ENCODE data around the gene TXNRD1.
"Not testable (repeated sequence)": the region's sequence is repeated elsewhere in the genome, so short reads cannot be mapped to it uniquely, and the experiment has no call there.

TXNRD1 gene

DNA sequence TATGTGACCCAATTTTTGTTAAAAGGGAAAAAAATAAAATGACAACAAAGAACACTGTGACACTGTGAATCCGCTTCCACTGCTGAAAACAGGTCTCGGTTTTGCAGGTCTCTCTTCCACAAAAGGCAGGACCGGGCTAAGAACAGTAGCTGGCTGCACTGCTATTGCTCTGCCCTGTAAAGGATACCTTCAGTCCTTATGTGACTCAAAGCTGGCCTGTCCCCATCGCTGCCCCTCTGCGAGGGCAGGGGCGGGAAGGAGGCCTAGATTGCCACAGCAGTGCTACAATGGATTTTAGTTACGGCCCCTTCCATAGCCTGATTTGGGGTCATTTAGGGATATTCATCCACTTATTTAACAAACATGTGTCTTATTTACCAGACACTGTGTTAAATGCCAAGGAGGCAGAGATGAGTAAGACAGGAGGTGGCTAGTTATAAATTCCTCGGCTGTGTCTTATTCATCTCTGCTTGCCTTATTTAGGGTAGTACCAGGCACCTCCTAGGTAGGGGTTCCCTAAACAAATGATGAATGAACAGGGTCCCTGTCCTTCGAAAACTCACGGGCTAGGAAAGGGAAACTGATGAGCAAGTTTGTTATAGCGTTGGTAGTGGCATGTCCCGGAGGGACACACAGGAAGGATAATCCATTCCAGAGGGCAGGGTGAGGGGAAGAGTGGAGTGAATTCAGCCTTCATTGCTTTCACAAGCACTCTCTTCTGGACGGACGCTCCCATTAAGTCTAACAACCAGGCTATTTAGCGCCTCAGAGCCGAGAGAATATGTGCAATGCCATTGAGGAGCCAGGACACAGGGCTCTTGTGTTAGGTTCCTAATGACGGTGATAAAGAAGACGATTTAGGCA is 161.3 kb downstream of the TXNRD1 start:
- DNase-seq = no peak

DNA sequence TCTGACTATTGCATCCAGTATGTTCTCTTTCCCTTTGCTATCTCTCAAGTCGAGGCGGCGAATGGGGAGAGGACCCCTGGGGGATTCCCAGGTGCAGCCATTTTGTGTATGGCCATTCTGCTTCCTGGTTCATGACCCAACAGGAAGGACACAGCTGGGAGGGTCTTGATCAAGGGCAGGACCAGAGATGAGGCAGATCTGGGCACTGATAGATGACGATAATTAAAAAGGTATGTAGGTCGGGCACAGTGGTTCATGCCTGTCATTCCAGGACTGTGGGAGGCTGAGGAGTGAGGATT is 161.9 kb downstream of the TXNRD1 start:
- no peak for DNase-seq

GRCh38 chr12:104378427-104378826 is 162.8 kb downstream of the TXNRD1 start:
- no peak for DNase-seq

DNA sequence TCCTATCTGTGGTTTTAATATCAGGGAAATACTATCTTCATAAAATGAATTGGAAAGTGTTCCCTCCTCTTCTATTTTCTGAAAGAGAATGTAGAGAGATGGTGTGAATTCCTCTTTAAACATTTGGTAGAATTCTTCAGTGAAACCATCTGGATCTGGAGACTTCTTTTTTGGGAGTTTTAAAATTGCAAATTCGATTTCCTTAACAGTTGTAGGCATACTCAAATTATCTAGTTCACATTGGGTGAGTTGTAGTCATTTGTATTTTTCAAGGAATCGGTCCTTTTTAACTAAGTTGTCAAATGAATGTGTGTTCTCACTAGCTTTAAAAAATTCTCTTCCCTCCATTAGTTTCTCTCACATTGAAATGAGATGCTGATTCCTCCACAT is 165.8 kb downstream of the TXNRD1 start:
- DNase-seq = no peak

DNA sequence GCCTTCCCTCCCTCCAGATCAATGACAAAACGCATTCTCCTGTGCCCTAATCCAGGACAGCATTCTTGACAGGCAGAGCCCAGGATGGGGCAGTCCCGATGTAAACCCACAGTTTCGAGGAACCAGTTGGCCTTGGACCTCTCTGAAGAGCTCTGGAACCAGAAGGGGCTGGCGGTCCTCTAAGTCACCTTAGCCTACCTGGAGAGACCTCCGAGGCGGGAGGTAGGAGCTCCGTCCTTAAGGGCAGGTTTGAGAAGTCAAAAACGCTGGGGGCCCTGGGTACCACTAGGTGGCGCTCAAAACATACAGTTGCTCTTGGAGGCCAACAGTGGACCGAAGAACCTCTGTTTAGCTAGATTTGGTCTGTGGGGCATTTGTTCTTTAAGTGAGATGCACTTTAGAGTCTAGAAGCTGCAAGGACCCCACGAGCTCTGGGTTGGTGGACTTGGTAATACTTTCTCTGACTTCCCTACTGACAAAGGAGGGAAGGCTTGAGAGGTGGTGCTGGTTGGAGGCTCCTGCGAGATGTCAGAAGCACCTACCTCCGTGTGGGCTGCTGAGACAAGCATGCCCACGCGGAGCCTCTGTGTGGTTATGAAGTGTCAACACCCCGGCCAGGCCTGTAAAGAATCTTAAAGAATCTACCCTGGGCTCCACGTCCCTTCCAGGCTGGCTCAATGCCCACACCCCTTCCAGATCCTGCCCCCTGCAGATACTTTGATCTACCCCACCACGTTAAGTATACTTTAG is 166.3 kb downstream of the TXNRD1 start:
- peak; percentile 84 for DNase-seq

DNA sequence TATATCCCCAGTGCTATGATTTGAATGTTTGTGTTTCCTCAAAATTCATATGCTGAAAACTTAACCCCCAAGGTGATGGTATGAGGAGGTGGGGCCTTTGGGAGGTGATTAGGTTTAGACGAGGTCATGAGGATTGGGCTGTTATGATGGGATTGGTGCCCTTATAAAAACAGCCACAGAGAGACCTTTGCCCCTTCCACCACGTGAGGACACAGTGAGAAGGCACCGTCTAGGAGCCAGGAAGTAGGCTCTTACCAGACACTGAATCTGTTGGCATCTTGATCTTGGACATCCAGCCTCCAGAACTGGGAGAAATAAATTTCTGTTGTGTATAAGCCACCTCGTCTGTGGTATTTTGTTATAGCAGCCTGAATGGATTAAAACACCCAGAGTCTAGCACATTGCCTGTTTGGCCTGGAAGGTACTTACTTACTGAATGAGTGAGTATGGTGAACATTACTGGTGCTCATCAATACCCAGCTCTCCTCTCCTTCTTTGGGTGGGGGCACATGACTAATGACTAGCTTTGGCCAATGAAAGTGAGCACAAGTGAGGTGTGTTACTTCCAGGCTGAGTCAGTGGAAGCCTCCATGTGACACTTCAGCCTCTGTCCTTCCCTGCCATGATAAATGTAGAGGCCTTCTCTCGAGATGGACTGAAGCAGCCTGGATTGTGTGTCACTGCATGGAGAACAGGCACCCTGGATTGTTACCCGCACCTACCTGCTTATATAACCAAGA is 168.7 kb downstream of the TXNRD1 start:
- no peak for DNase-seq

DNA sequence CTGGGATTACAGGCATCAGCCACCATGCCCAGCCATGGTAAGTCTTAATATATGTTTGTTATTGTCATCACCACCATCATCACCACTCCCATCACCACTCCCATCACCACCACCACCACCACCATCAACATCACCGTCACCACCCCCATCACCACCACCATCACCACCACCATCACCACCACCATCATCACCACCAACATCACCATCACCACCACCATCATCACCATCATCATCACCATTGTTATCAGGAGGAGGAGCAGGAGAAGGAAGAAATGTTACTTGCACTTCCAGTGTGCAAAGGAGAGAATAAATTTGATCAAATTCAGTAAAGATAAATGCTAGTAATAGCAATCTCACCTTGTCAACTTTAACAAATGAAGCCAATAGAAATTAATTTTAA is 169.9 kb downstream of the TXNRD1 start:
- DNase-seq = no peak

- DNase-seq = no peak
Observed at GRCh38 chr12:104386461-104386860, 170.9 kb downstream of the TXNRD1 start.

DNA sequence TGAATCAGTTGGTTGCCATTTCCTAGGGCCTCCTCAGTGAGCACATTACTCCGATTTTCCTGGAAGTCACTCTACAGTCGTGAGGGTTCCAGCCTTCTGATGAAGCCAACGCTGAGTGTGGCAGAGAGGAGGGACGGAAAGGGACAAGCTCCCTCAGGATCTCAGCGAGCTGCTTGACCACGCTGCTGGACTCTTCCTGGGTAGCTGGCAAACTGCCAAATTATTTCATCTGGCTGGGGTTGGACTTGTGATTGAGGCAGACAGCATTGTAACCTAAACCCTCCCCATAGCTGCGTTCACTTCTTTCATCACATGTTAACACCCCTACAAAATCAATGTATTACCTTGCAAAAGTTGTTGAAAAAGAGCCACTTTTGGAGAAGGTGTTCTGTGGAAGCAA is 171.6 kb downstream of the TXNRD1 start:
- DNase-seq = no peak

- not testable (repeated sequence) for DNase-seq
Observed at GRCh38 chr12:104394086-104394485, 178.5 kb downstream of the TXNRD1 start.
